Measurements from ENCODE around the gene CCNF.

The CCNF gene

GRCh38 chr16:2468233-2468724, 39.0 kb downstream of the CCNF start (continued):
- TF ChIP-seq ZFHX2 (tag by site-specific recombination; conservative IDR thresholded peaks at IDR 0.05) (no peak), ZBTB44 (tag by site-specific recombination; IDR thresholded peaks at IDR 0.05) (peak; percentile 85), ZSCAN18 (tag by site-specific recombination; IDR thresholded peaks at IDR 0.05) (no peak), KLF9 (tag by site-specific recombination; IDR thresholded peaks at IDR 0.05; ENCODE audit: low read depth) (peak; percentile 31), SP7 (tag by site-specific recombination; IDR thresholded peaks at IDR 0.05) (peak; percentile 8; the same call in 1 of the 2 replicates), ZNF202 (tag by site-specific recombination; IDR thresholded peaks at IDR 0.05; ENCODE audit: borderline replicate concordance) (no peak), ZNF366 (tag by site-specific recombination; conservative IDR thresholded peaks at IDR 0.05) (peak; percentile 62), ZNF24 (tag by site-specific recombination; IDR thresholded peaks at IDR 0.05) (no peak), ZSCAN5A (tag by site-specific recombination; IDR thresholded peaks at IDR 0.05) (0 out of 2 replicates have a peak, but pooled peaks have one; percentile 56), ZNF391 (tag by site-specific recombination; IDR thresholded peaks at IDR 0.05; ENCODE audit: borderline replicate concordance, low read depth) (peak; percentile 40; the same call in 1 of the 2 replicates), ZNF398 (tag by site-specific recombination; IDR thresholded peaks at IDR 0.05) (peak; percentile 33; the same call in 1 of the 2 replicates), ZNF449 (tag by site-specific recombination; IDR thresholded peaks at IDR 0.05) (peak; percentile 34; the same call in 1 of the 2 replicates), IKZF3 (tag by site-specific recombination; IDR thresholded peaks at IDR 0.05) (peak; percentile 9), SP2 (tag by site-specific recombination; IDR thresholded peaks at IDR 0.05) (peak; percentile 23; the same call in 1 of the 2 replicates), ZFP37 (tag by site-specific recombination; IDR thresholded peaks at IDR 0.05) (peak; percentile 35; the same call in 1 of the 2 replicates), PRDM6 (tag by site-specific recombination; IDR thresholded peaks at IDR 0.05) (no peak), KLF1 (tag by site-specific recombination; IDR thresholded peaks at IDR 0.05) (peak; percentile 69), HIC1 (tag by site-specific recombination; IDR thresholded peaks at IDR 0.05) (peak; percentile 31)

Measured in HEK293 (cell line).